NCI-H446 (cell line): ENCODE data around the gene SGMS1.
A peak's percentile ranks its signal among the peaks of the same experiment; 100 is the strongest.
"Not testable (repeated sequence)": the region's sequence is repeated elsewhere in the genome, so short reads cannot be mapped to it uniquely, and the experiment has no call there.

Experiments used
- DNase-seq, 2 experiments: peaks; one replicate each; lab custom pipeline; 2025; lab: John Stamatoyannopoulos, UW

Gene SGMS1

GRCh38 chr10:50309342-50309741 is 314.4 kb downstream of the SGMS1 start:
- DNase-seq = no peak

GRCh38 chr10:50304660-50305059 is 319.1 kb downstream of the SGMS1 start:
- DNase-seq = no peak

GRCh38 chr10:50299948-50300669 is 323.6 kb downstream of the SGMS1 start:
- DNase-seq = no peak

GRCh38 chr10:50295367-50295766 is 328.4 kb downstream of the SGMS1 start:
- DNase-seq = no peak

- DNase-seq = no peak
Measured at GRCh38 chr10:50294582-50294981, 329.2 kb downstream of the SGMS1 start.

GRCh38 chr10:50293513-50294313 is 330.0 kb downstream of the SGMS1 start:
- DNase-seq = no peak

- peak in 1 of 2 experiments; percentile 1 for DNase-seq
Measured at GRCh38 chr10:50291261-50291850, 332.4 kb downstream of the SGMS1 start.

GRCh38 chr10:50289196-50289595 is 334.6 kb downstream of the SGMS1 start:
- DNase-seq = no peak

- no peak for DNase-seq
Measured at GRCh38 chr10:50286996-50287803, 336.6 kb downstream of the SGMS1 start.

GRCh38 chr10:50286517-50286916 is 337.2 kb downstream of the SGMS1 start:
- peak in 1 of 2 experiments; percentile 33 for DNase-seq

GRCh38 chr10:50281967-50282522 is 341.7 kb downstream of the SGMS1 start:
- DNase-seq = no peak

- no peak for DNase-seq
Measured at GRCh38 chr10:50281210-50281966, 342.4 kb downstream of the SGMS1 start.

GRCh38 chr10:50280049-50280841 is 343.5 kb downstream of the SGMS1 start:
- DNase-seq = no peak

- no peak for DNase-seq
Measured at GRCh38 chr10:50279489-50279888, 344.3 kb downstream of the SGMS1 start.

- no peak for DNase-seq
Measured at GRCh38 chr10:50275650-50276235, 348.0 kb downstream of the SGMS1 start.

- DNase-seq = no peak
Measured at GRCh38 chr10:50272531-50272930, 351.2 kb downstream of the SGMS1 start.

- DNase-seq = no peak
Measured at GRCh38 chr10:50271564-50272250, 352.0 kb downstream of the SGMS1 start.

GRCh38 chr10:50267877-50268276 is 355.9 kb downstream of the SGMS1 start:
- not testable (repeated sequence) for DNase-seq

GRCh38 chr10:50262625-50263024 is 361.1 kb downstream of the SGMS1 start:
- not testable (repeated sequence) for DNase-seq
